ENCODE data around the gene TUBB. TPM values are rescaled to one million over a fixed set of nuclear protein-coding genes. Genes with fewer than 3 reads are reported as not detected.

The TUBB gene
- total and polyA plus RNA-seq, 2 of the 8 experiments (the other 6 are each of a cell fraction or from before 2014, with no cell fraction given): 1,880 to 3,022 TPM

GRCh38 chr6:30747300-30747687, 27.1 kb downstream of the TUBB start (continued):
- TF ChIP-seq GTF2F1 (IDR thresholded peaks at IDR 0.05; ENCODE audit: borderline replicate concordance, low read depth, low read length) (no peak), TAF1 (IDR thresholded peaks at IDR 0.05; ENCODE audit: low read depth, low read length) (no peak), ATF2 (IDR thresholded peaks at IDR 0.05; ENCODE audit: low read length) (no peak), BCL11A (IDR thresholded peaks at IDR 0.05; ENCODE audit: low read depth in 2 of 2, low read length in 2 of 2) (no peak), FOSL1 (IDR thresholded peaks at IDR 0.05; ENCODE audit: insufficient read depth, low read depth, low read length) (no peak)
